Muscle of back (tissue), 11 donors: ENCODE results near the gene NYAP2. TPM values are rescaled to one million over a fixed set of nuclear protein-coding genes. Genes with fewer than 3 reads are reported as not detected.

Source experiments
- DNase-seq, 3 donors: peaks; one replicate each; pipeline versions ENCODE4 v3.0.0 to v3.0.0-alpha.2; 2013
- polyA plus RNA-seq, 10 donors: library from polyadenylated mRNA; unstranded; fragments of 120-200 nt; gene quantifications; one replicate each; pipeline ENCODE4 v1.2.1, GENCODE V29; 2013; ENCODE audit not compliant: insufficient read length in 10 of 10

NYAP2 gene
- polyA plus RNA-seq, 10 donors = 0.04 to 0.48 (median 0.21) TPM; not detected in 1

- no peak for DNase-seq
Observed at GRCh38 chr2:225484751-225485150, 85.2 kb downstream of the NYAP2 start.

DNA sequence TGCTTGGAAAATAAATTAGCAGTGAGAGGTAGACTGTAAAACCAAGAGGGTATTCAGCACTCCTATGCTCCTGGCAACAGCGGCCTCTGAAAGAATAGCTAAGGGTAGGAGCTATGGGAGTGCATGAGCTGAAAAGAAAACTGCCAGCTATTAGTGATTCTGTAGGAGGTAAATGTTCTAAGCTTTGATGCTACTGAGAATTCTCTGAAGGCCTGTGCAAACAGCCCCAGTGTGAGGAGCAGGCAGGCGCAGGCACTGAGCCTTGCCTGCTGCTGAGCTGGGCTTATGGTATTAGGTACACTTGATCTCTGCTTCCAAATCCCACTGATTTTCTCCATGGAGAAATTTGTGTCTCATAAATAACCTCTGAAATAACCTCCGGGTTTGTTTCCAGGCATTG is 86.7 kb downstream of the NYAP2 start:
- DNase-seq = peak in 2 of 3 donors; percentile 3 to 10

GRCh38 chr2:225487878-225488416 is 88.4 kb downstream of the NYAP2 start:
- no peak for DNase-seq

- no peak for DNase-seq
Observed at GRCh38 chr2:225488743-225489142, 89.2 kb downstream of the NYAP2 start.

- no peak for DNase-seq
Observed at GRCh38 chr2:225493420-225494099, 94.0 kb downstream of the NYAP2 start.

- DNase-seq = no peak
Observed at GRCh38 chr2:225494100-225494459, 94.6 kb downstream of the NYAP2 start.

GRCh38 chr2:225495706-225496105 is 96.2 kb downstream of the NYAP2 start:
- DNase-seq = no peak

GRCh38 chr2:225496568-225496967 is 97.1 kb downstream of the NYAP2 start:
- DNase-seq = no peak

GRCh38 chr2:225497166-225497565 is 97.7 kb downstream of the NYAP2 start:
- DNase-seq = no peak

DNA sequence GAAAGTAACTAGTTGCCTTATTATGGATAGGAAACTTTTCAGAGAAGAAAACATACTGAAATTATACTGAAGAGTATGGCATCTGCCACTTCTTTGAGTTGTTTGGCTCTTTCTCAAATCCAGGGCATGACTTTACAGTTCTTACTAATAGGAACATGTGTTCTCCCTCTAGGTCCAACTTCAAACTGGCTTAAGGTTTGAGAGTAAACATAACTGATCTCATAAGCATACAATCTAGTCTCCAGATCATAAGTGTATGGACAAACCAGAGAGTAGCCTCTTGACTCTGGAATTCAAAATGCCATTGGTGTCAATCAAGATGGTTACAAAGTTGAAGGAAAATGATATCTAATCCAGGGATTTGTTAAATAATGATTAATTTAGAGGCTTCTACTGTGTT is 101.5 kb downstream of the NYAP2 start:
- no peak for DNase-seq

DNA sequence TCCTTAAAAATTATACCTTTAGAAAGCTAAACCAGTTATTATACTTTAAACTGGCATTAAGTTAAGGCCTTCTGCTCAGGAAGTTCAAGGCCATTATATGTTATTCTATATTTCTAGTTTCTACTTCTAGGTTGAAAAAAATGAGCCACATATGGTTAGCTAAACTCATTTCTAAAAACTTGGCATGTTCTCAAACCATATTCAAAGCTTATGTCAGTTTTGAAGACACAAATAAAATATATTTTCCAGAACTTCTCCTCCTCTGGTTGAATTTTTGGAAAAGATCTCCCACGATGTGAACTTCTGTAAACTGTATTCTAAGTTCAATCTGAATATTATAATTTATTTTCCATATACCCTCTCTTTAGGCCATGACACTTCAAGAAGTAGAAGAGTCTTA is 103.5 kb downstream of the NYAP2 start:
- no peak for DNase-seq

GRCh38 chr2:225510796-225511195 is 111.3 kb downstream of the NYAP2 start:
- DNase-seq = no peak

- no peak for DNase-seq
Observed at GRCh38 chr2:225512469-225512868, 113.0 kb downstream of the NYAP2 start.

- DNase-seq = no peak
Observed at GRCh38 chr2:225512876-225513540, 113.5 kb downstream of the NYAP2 start.

DNA sequence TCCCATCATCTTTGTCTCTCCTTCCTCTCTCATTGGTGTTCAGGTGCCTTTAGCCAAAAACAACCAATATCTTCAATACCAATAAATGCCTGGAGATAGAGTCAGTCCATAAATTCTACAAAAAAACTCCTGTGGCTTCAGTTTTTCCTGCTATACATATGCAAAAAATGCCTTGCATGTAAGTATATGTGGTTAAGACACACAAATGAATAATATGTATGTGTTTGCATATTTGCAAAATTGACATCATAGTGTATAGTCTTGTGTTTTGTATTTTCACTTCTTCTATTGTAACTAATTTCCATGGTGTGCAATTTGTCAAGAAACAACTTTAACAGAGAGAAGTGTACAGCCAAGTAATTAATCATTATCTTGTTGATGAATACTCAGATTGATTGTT is 115.5 kb downstream of the NYAP2 start:
- no peak for DNase-seq

- DNase-seq = no peak
Observed at GRCh38 chr2:225526760-225527390, 127.4 kb downstream of the NYAP2 start.

- DNase-seq = no peak
Observed at GRCh38 chr2:225531559-225531958, 132.0 kb downstream of the NYAP2 start.

GRCh38 chr2:225532096-225532495 is 132.6 kb downstream of the NYAP2 start:
- DNase-seq = no peak

DNA sequence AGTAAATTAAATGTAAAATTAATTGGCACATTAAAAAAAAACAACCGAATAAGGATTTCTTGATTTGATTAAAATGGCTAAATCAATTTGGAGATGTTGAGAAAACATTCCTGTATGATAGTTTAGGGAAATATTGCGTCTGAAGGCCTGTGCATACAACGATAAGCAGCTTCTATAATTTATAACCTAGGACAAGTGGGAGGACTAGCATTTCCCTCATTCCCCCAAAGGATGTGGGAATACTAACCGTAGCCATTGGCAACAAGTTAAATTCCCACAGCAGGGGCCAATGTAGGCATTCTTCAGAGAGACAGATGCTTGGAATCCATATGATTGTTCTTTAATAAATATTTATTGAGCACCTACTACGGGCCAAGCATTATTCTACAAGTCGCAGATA is 134.5 kb downstream of the NYAP2 start:
- no peak for DNase-seq

- DNase-seq = no peak
Observed at GRCh38 chr2:225534697-225535096, 135.2 kb downstream of the NYAP2 start.

DNA sequence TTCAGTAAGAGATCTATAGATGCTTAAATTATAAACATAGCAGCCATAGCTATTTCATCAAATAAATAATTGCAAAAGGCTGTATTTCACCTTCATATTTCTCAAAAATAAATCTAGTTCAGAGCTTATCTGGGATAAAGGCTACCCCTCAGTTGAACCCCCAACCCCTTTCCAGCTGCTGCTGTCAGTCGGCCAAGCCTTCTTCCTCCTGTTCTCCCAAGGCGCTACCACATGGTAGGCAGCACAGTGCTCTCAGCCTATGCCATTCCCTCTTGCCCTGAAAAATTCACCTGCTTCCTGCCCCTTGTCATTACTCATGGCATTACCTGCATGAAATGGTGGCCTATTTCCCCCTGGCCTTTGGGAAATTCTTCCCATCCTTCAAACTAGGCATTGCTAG is 136.5 kb downstream of the NYAP2 start:
- DNase-seq = no peak

GRCh38 chr2:225543626-225544025 is 144.1 kb downstream of the NYAP2 start:
- DNase-seq = no peak

GRCh38 chr2:225556461-225556860 is 157.0 kb downstream of the NYAP2 start:
- no peak for DNase-seq
